K562 (cell line): ENCODE results near the gene PTGR2. TPM values are rescaled to one million over a fixed set of nuclear protein-coding genes. Genes with fewer than 3 reads are reported as not detected.

Experiments used
- ATAC-seq: fragments of 200-7000 bp; cut with Tn5 transposase; 3 replicates; pipeline ENCODE4 v1.9.1; 2020; ENCODE audit warnings: moderate library complexity
- BruUV-seq: library from RNA; stranded (reverse); fragments of 400-500 nt; replicated peaks from 2 replicates; lab custom pipeline; 2021; lab: Mats Ljungman, UMichigan
- CTCF ChIA-PET: fragments of 300-600 bp; formaldehyde crosslinking; extraction: SDS; loops from one replicate; lab custom pipeline; 2021; ENCODE audit warnings: low intra/inter-chr PET ratio; lab: Yijun Ruan, JAX
- POLR2A ChIA-PET: fragments of 300-600, 350-650 bp; sonication (Branson Sonifier 250); formaldehyde crosslinking; extraction: SDS; loops from one replicate; lab custom pipeline; 2021; ENCODE audit warnings: antibody characterized with exemption, inconsistent platforms; lab: Yijun Ruan, JAX
- DNase-seq, 4 experiments: peaks; one replicate each; pipeline versions ENCODE4 v3.0.0 to v3.0.0-alpha.2; 2011 to 2018; ENCODE audit warnings: low spot score in 3 of 4, mixed read lengths in 3 of 4; ENCODE audit errors: extremely low read depth in 1 of 4
- FAIRE-seq: peaks from 2 replicates; lab custom pipeline; 2011; peaks lifted over from hg19 to GRCh38; lab: Jason Lieb, UNC
- H2AFZ ChIP-seq: 2 replicates; pipeline ENCODE4 v1.6.0; 2011; ENCODE audit warnings: low read depth, low read length, control low read depth, inconsistent platforms
- H3K27ac ChIP-seq: fragments of 200-600 bp; 3 replicates; pipeline ENCODE4 v1.8.0; 2011; ENCODE audit warnings: low read depth, mild to moderate bottlenecking, control low read depth, inconsistent platforms, low read length, moderate library complexity, mixed read lengths; ENCODE audit errors: extremely low read depth
- H3K27me3 ChIP-seq, 2 experiments: fragments of 300-600 bp in 1 of 2; 2 replicates in 1 of 2; 3 replicates in 1 of 2; pipeline versions ENCODE4 v1.6.0 to v1.8.0; 2011; ENCODE audit warnings: inconsistent platforms in 2 of 2, low read length in 2 of 2, mild to moderate bottlenecking in 1 of 2, mixed read lengths in 1 of 2, moderate library complexity in 1 of 2; ENCODE audit not compliant: control insufficient read depth in 2 of 2, insufficient read depth in 2 of 2
- H3K36me3 ChIP-seq: fragments of 300-600 bp; 3 replicates; pipeline ENCODE4 v1.8.0; 2011; ENCODE audit warnings: mild to moderate bottlenecking, low read length, inconsistent platforms; ENCODE audit not compliant: control insufficient read depth, insufficient read depth
- H3K4me1 ChIP-seq, 2 experiments: fragments of 200-600 bp in 1 of 2; replicated peaks in 1 of 2; 2 replicates in 1 of 2; 3 replicates in 1 of 2; pipeline versions ENCODE4 v1.5.1 to v1.8.0; 2011; ENCODE audit warnings: inconsistent platforms in 2 of 2, low read length in 2 of 2, mild to moderate bottlenecking in 1 of 2, mixed read lengths in 1 of 2, moderate library complexity in 1 of 2; ENCODE audit not compliant: control insufficient read depth in 2 of 2, insufficient read depth in 2 of 2
- H3K4me2 ChIP-seq: 2 replicates; pipeline ENCODE4 v1.6.1; 2011; ENCODE audit warnings: low read length, control low read depth, inconsistent platforms, mixed read lengths; ENCODE audit not compliant: insufficient read depth
- H3K4me3 ChIP-seq: fragments of 200-600 bp; sonication (generic), shearing (Covaris generic); 2 replicates; pipeline ENCODE4 v1.5.1; 2016; ENCODE audit warnings: control low read depth, inconsistent platforms
- H3K79me2 ChIP-seq: fragments of 200-600 bp; 3 replicates; pipeline ENCODE4 v1.8.0; 2011; ENCODE audit warnings: low read length, inconsistent platforms; ENCODE audit not compliant: control insufficient read depth, insufficient read depth
- H3K9ac ChIP-seq, 2 experiments: 2 replicates each; pipeline versions ENCODE4 v1.6.0 to v1.6.1; 2011; ENCODE audit warnings: low read depth in 2 of 2, low read length in 2 of 2, control low read depth in 1 of 2, inconsistent platforms in 1 of 2, mild to moderate bottlenecking in 1 of 2, mixed read lengths in 1 of 2; ENCODE audit not compliant: insufficient read depth in 1 of 2
- H3K9me1 ChIP-seq: one replicate; pipeline ENCODE4 v1.6.0; 2011; ENCODE audit warnings: inconsistent platforms, mild to moderate bottlenecking, low read length, moderate library complexity; ENCODE audit not compliant: control insufficient read depth, insufficient read depth
- H3K9me3 ChIP-seq: replicated peaks from 2 replicates; pipeline ENCODE4 v1.5.1; 2011; ENCODE audit warnings: low read depth, low read length, inconsistent platforms; ENCODE audit not compliant: control insufficient read depth, insufficient read depth
- H4K20me1 ChIP-seq: replicated peaks from 2 replicates; pipeline ENCODE4 v1.6.1; 2011; ENCODE audit warnings: low read length, inconsistent platforms, mixed read lengths; ENCODE audit not compliant: control insufficient read depth, insufficient read depth
- EGR1 ChIP-seq: fragments of 450-650 bp; conservative IDR thresholded peaks from 2 replicates; pipeline ENCODE4 v1.6.1; 2017; ENCODE audit warnings: mild to moderate bottlenecking
- NR0B1 ChIP-seq: fragments of 450-650 bp; IDR thresholded peaks from one replicate; pipeline ENCODE4 v1.6.1; 2018; ENCODE audit warnings: mild to moderate bottlenecking, moderate library complexity; ENCODE audit not compliant: partially characterized antibody
- RBFOX2 ChIP-seq: fragments of 200-400 bp; formaldehyde crosslinking; IDR thresholded peaks from 2 replicates; pipeline ENCODE4 v1.6.1; 2017; ENCODE audit warnings: low read depth, mild to moderate bottlenecking, low read length, moderate library complexity
- SIN3A ChIP-seq, 2 experiments: fragments of 150-350 bp in 1 of 2; IDR thresholded peaks; 2 replicates each; pipeline ENCODE4 v1.6.1; 2011 to 2016; ENCODE audit warnings: borderline replicate concordance in 2 of 2, low read depth in 2 of 2, low read length in 2 of 2, mild to moderate bottlenecking in 2 of 2, moderate library complexity in 2 of 2; ENCODE audit not compliant: control insufficient read depth in 1 of 2
- TCF3 ChIP-seq: sonication (generic); formaldehyde crosslinking; IDR thresholded peaks from 2 replicates; pipeline ENCODE4 v1.4.0; 2020; ENCODE audit warnings: mild to moderate bottlenecking, missing genetic modification reagents
- WGBS: fragments of 100-300 bp; shearing (Covaris generic); methylation state at CpG from one replicate; pipeline ENCODE4 v1.1.6; 2016; ENCODE audit warnings: low coverage, mixed read lengths; ENCODE audit not compliant: insufficient coverage; ENCODE audit errors: missing lambda C conversion rate; 5-methylcytosine and 5-hydroxymethylcytosine counted together
- in situ Hi-C: fragments of 300-500 bp; cut with MboI; formaldehyde crosslinking; loops from 4 replicates; pipeline ENCODE4 v1.15.0; 2018; ENCODE audit warnings: inconsistent platforms, mixed read lengths
- intact Hi-C: fragments of 100-400 bp; cut with micrococcal nuclease; formaldehyde crosslinking; loops from 2 replicates; pipeline ENCODE4 v1.14.2; 2022
- polyA plus RNA-seq, 8 experiments: library from polyadenylated mRNA; depleted of rRNA in 4 of 8; stranded (reverse) in 5 of 8; unstranded in 3 of 8; fragments of >200 nt; fragmentation: Nextera tagmentation in 2 of 8; fragmentation: Illumina TruSeq in 1 of 8; extraction: Ambion mirVana in 2 of 8; extraction: Trizol in 1 of 8; gene quantifications; 2 replicates each; pipeline versions ENCODE4 v1.2.1 to v1.2.3, GENCODE V29; 2011 to 2014; ENCODE audit warnings: inconsistent platforms in 1 of 8, missing spikeins in 1 of 8
- total RNA-seq, 7 experiments: library from RNA; depleted of rRNA in 6 of 7; stranded (reverse); fragments of >200 nt in 6 of 7; fragmentation: Illumina TruSeq in 2 of 7; extraction: Trizol in 2 of 7; gene quantifications; 2 replicates each; pipeline versions ENCODE4 v1.2.1 to v1.2.3, GENCODE V29; 2011 to 2021; ENCODE audit warnings: low replicate concordance in 1 of 7

PTGR2 gene
- total and polyA plus RNA-seq, 9 of the 15 experiments (the other 6 are each of a cell fraction or from before 2014, with no cell fraction given) = 7.4 to 23.0 (median 13.0) TPM

GRCh38 chr14:73887694-73888459 is 36.2 kb downstream of the PTGR2 start:
- DNase-seq = no peak
- H3K9me1 ChIP-seq = no peaks in the 10 kb centered on the region
- intact Hi-C loops (loop anchor here (5.0 kb wide), 1 partner anchor 146 kb away; no protein-coding TSS in a partner anchor), in situ Hi-C loops (no loop called here)
- peak overlapping the region; percentile 94 for H3K4me2 ChIP-seq
- no peak overlapping the region for H2AFZ ChIP-seq
- ChIA-PET CTCF (no interaction called here), POLR2A (interaction anchor here (0.6 to 3.4 kb wide), 7 partner anchors 9 to 134 kb away, joined by 4 to 15 read pairs (median 8); partner anchors contain the start of gene PTGR2)
- peak overlapping the region in 1 of 2 experiments; percentile 90; a peak in 2 of 4 replicates for H3K9ac ChIP-seq
- no peaks in the 10 kb centered on the region for H4K20me1 ChIP-seq
- peak overlapping the region; percentile 86 for H3K4me3 ChIP-seq
- FAIRE-seq = no peak
- H3K9me3 ChIP-seq = no peaks in the 10 kb centered on the region
- ATAC-seq = no peak
- no peaks in the 10 kb centered on the region for H3K27me3 ChIP-seq
- peaks cover 4 to 6% of the 10 kb centered on the region in 2 experiments; a peak in 4 of 5 replicates for H3K4me1 ChIP-seq
- H3K79me2 ChIP-seq = peaks cover 72% of the 10 kb centered on the region
- WGBS = 1% methylated on average over 7 of the region's 7 CpGs
- BruUV-seq = TSS peak; percentile 61
- TF ChIP-seq EGR1 (no peak), NR0B1 (no peak), TCF3 (no peak), SIN3A (IDR thresholded peaks at IDR 0.05; ENCODE audit: borderline replicate concordance in 2 of 2, control insufficient read depth in 1 of 2, low read depth in 2 of 2, low read length in 2 of 2) (0 out of 4 replicates have a peak, but pooled peaks of 1 of the 2 experiments have one; percentile 41), RBFOX2 (peak; percentile 23; the same call in 1 of the 2 replicates)
- peak overlapping the region; percentile 96 for H3K27ac ChIP-seq
- peaks cover 11% of the 10 kb centered on the region; the same call in 2 of the 3 replicates for H3K36me3 ChIP-seq
